Eye (tissue), 1 donor: ENCODE measurements around the gene ATXN1.
A peak's percentile ranks its signal among the peaks of the same experiment; 100 is the strongest.

ENCODE experiments used
- DNase-seq: peaks from one replicate; pipeline ENCODE4 v3.0.0-alpha.2; 2015

ATXN1 gene

DNA sequence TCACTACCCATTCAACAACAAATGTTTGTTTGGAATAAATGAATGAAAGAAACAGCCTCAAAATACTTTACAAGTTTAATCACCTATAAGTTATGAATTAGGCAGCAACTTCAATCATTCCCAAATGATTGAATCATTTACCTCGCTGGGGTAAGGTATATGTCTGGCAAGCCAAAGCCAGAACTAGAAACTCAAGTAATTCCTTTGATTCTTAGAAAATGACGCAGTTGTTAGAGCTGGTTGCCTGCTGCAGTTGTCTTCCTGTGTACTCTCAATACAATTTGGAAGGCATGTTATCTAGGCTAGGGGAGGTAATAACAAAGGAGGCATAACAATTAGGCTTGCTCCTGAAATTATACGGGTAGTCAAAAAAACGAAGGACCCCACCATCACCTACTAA lies 160.6 kb downstream of the ATXN1 start:
- DNase-seq, result no peak

DNA sequence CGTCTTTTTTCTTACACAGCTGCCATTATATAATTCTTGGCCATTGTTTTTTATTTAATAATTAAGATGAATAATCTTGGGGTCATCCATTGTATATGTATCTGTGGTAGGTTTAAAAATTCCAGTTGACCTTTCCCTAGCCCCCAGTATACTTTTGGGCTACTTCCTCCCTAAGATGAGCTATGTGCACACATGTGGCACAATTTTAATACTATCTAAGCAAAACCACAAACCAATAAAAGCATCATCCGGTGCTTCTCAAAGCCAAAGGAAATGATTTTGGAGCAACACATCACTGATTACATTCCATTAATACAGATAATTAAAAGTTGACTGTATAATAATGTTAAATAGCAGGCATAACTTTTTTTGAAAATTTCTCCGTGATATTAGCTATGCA lies 161.2 kb downstream of the ATXN1 start:
- no peak for DNase-seq

DNA sequence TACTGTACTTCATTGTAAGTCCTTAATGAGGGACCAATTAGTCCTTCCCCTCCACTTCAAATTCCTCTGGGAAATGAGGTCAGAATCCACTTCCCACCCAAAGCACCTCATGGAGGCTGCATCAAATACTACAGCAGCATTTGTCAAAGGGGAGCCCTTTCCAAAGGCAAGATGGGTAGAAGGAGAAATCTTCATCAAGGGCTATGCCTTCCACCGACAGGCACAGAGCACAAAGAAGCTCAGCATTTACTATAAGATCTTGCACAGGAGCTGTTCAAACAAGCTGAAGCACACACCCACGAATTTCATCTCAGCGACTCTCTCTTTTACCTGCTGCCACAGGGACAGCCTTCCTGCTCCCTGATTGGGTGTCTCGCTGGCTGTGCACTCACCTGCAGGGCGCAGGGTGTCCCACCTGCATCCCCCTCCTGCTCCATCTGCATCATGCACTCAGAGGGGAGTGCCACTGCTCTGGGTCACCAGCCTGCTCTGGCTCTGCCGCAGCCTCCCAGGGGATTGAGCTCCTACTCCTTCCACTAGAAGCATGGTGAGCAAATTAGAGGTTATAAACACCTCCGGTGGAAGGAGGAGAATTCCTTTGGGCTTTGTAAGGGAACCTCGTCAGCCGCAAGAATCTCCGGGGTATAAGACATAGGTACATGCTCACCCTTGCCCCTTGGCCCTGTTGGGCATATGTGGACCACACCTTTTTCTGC lies 164.5 kb downstream of the ATXN1 start:
- DNase-seq, result peak; percentile 46

DNA sequence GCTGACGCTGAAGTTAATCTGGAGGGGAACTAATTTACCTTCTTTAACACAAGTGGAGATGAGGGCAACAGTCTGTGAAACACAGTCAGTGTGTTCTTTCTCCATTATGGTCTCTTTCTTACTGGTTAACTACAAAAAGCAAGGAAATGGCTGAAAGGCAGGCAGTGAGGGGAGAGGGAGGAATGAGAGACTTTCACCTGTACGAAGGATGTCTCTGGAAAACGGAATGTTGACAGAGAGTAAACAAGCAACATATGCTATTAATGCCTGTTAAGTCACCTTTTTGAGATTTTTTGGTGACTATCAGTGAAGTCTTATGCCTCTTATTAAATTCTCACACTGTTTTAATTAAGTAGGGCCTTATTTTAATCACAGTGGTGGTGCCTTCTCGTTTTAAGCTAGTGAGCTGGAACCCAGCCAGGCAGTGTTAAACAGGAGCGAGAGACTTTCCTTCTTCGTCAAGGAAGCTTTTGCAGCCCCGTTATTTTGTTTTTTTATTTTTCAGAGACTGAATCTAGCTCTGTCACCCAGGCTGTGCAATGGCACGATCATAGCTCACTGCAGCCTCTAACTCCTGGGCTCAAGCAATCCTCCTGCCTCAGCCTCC lies 165.6 kb downstream of the ATXN1 start:
- peak; percentile 36 for DNase-seq

DNA sequence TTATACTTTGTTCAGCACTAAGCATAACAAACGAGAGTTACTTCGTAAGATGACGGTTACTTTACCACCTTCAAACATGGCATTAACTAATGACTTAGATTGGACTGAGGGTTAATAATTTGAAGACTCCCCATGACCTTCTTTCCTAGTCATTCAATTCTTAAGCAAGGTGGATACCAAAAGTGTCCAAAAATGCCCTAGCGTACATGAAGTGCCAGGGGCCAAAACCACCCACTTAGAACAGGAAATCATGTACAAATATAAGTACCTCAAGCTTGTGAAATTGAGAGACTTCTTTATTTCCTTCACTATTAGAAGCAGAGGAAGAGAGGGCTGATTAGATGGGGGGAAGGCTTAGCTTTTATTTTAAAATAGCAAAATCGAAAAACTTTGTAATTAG lies 166.4 kb downstream of the ATXN1 start:
- no peak for DNase-seq

DNA sequence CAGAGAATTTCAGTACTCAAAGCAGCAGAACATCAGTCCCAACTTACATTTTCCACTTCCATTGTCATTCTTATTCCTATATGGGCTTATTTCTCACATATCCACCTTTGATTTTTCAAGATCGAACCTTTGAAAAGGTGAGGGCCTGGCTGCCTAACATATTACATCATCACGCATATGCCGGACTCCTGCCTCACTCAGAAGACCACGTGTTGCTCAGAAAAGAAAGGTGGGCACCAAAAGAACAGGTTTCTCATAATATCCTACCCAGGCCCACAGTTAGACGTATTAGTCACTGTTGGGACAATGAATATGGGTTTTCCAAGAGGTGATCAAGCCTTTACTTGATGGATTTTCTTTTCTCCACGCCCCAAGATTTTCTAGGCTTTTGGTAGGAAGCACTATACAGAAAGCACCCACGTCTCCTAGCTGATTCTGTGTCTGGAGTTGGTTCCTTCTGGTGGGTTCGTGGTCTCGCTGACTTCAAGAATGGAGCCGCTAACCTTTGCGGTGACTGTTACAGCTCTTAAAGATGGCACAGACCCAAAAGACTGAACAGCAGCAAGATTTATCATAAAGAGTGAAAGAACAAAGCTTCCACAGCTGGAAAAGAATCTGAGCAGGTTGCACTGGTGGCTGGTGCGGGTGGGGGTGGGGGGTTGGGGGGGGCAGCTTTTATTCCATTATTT lies 168.9 kb downstream of the ATXN1 start:
- no peak for DNase-seq

DNA sequence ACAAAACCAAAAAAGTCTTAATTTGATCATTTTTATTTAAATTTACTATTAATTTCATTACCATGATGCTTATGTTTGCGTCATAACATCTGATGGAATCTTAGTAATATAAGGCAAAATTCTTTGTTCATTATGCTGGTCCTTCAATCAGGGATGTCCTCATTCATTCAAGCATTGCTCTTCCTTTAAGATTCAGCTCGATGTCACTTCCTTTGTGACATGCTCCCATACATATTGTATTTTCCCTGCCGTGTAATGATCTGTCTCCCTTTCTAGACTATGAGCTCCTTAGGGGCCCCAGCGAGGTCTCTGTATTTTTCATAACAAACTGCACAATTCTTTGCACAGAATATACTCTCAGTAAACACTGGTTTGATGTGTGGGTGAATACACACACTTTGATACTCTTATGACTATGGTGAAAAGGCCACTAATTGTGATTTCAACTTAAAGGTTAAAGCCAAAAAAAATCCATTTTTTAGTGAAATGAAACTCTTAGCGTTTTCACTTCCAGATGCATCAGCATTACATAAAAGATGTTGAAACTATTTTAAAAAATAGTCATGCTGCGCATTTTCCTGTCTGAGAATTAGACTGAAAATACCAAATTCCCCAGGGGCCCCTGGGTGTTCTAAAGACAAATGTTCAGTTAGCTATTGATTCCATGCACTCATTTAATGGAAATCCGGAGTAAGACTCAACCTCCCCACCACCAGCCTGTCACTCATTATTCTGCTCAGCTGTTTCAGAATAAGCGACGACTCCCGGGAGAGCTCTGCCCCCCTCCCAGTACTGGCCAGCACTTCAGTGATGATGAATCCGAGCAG lies 169.7 kb downstream of the ATXN1 start:
- DNase-seq, result peak; percentile 63

DNA sequence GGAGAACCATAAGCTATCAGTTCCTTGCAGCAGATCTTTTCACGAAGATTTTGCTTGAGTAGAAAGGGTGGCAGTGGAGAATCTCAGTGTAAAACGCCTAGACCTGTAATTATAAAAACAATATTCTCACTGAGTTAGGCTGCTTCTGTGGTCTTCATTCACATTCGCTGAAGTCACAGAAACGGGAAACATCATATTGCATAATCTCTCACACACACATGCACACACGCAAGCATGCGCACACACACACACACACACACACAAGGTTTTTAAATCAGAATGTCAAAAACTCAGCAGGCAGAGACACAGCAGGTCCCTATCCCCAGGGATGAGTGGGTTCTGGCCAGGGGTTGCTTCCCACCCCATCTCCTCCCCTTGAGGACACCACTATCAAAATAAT lies 175.5 kb downstream of the ATXN1 start:
- DNase-seq, result no peak

DNA sequence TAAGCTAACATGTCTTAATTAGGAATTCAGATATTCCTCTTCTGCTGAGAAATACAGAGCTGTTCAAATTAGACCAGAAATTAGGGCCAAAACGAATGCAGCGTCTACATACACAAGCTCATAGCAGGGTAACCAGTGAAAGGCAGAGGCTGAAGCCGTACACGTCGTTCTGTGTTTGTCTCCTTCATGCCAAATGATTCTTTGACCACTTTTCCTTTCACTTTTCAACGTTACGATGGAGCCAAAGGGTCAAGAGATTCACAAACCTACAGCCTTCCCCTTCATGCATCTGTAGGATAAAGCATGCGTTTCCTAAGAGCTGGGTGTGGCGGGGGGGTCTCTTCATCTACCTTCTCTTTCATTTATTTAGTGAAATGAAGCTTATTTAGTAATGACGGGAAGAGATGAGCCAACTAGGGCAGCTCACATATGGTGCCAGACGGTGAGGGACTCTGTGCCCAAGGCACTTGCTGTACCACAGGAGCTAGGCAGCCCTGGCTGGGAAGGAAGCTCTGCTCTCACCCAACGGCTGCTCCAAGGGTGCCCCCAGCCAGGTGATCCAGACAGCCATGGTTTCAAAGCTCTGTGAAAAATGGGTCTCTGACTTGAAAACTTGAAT lies 178.0 kb downstream of the ATXN1 start:
- no peak for DNase-seq

DNA sequence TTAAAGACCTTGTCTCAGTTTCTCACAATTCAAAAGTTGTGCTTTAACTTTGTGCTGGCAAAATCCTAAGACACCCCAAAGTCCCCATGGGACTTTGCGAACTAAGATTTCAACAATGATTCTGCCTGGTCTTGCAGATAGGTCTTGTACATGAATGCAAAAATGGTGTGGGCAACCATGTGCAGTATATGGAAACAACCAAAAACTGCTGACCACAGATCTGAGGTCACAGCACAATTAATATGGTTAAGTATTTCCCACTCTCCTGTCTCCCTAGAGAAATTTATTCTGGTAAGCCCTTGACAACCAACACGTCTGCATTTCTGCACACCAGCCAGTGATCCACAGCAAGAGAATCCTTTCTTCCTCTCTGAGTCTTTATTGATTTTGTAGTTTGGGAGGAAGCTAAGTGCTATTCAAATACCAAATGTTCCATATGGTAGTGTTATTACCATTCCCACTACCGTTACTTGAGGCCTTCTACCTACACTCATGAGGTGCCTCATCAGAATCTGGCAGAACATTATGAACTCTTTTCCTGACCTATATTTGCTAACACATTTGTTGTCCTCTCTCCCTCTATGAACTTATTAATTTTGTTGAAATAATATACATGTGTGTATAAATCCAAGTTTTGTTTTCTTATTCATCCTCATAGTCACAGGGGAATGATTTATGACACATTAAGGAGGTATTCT lies 178.7 kb downstream of the ATXN1 start:
- DNase-seq, result no peak

DNA sequence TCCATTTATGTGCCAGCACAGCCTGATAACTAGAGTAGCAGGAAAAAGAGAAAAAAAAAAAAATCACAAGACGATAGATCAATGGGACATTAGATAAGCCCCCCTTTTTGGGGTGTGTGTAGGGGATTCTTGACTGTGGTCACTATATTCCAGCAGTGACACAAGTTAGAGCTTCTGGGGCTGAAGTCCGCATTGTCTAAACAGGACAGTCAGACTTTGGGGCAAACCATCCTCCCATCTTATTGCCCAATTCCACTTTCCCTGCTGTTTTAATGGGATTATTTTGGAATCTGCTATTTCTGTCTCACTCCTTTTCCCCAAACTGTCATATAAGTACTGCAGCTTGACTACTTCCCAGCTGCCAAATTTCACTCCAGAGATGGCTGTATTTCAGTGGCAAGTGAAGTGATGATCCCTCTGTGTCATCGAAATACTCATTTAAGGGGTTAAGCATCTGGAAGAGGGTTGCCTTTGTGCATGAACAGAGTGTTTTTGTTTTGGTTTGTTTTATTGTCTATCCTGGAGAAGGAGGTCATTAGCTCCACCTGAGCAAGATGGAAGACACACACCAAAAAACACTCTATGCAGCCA lies 182.5 kb downstream of the ATXN1 start:
- no peak for DNase-seq

DNA sequence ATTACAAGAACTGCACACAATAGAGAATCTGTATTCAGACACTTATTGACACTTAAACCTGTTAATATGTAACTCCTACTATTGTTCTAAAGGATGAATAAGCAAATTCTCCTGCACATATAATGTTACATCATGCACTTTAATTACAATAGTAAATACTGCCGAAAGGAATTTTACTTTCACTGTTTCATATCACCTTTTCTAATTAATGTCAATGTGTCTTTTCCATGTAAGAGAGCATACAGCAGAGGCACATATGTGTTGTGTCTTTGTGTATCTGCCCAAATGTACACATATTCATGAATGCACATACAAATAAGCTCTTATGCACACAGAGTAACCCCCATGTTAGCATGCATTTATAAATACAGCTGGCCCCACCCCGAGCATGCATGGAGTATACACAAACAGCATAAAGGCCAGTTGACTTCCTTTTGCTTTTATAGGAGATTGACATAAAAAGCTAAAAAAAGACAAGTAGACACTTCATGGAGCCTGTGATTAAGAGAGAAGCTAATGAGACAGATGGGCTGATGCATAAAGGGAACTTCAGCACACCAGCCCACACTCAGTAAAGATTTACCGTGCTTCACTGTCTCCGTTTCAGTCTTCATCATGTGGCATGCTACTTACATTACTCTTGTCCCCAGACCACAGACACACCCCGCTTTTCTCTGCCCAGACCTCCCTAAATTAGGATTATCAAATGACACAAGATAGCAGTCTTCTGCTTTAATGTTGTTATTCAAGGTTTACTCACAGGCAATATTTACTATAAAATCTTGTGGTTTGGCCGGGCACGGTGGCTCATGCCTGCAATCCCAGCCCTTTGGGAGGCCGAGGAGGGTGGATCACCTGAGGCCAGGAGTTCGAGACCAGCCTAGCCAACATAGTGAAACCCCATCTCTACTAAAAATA lies 184.6 kb downstream of the ATXN1 start:
- DNase-seq, result no peak

DNA sequence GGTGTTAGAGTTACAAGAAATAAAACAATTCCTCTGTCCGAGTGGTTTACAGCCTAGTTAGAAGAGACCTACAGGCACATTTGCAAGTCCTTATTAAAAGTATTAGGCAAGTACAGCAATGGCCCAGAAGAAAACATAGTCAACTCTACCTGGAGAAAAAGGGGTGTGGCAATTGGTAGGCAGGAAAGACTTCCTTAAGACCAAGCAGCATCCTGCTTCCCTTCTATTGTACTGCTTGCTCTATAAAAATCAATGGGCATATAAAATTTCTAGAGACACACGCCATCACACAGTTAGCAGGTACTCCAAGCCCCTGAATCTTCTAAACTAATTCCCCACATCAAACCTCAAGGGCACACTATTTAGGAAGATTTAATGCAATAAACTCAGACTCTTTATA lies 185.6 kb downstream of the ATXN1 start:
- no peak for DNase-seq

DNA sequence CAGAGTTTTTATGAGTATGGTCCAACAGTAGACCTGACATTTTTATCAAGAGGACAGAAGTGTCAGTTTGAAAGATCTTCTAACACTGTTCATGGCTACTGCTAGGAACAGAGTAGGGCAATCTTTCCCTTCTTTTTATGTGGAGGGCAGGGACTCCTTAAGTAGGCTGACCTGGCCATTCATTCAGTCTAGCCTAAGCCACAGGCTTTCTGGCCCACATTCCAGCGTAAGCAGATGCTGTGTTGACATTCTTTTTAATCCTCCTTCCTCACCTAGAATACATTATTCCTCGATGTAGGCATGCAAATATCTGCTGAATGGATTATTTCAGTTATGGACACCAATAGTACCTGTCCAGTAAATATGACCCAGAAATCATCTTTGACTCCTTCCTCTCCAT lies 188.3 kb downstream of the ATXN1 start:
- DNase-seq, result no peak

DNA sequence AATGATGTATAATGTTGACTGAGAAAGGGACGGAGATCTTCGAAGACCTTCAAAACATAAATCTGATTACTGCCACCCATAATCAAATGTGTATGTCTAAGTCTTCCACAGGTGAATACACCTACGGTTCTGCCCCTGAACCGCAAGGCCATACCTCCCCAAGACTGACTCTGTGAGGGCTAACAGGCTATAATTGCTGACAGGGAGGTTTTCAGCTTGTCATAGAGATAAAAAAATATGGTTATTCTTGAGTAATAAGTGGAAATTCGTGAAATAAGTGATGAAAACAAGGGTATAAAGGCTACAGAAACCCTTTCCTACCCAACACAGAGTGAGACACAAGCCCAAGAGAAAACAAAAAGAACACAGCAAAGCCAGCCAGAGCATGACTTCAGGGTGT lies 188.9 kb downstream of the ATXN1 start:
- no peak for DNase-seq

DNA sequence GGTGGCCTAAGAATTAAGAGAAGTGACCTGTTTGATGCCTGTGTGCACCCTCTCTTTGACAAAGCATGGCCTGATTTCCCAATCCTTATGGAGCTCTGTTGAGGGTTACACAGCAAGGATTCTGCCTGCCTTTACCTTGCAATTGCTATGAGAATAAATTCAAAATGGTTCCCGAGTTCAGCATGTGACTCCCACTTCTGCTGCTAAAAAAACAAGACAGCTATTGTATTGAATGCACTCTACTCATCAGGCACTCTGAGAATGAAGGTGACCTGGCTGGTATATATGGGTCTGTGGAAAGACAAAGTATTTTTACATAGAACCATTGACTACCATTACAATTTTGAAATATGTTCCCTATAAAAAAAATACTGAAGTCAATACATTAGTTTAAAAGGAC lies 190.3 kb downstream of the ATXN1 start:
- DNase-seq, result no peak

DNA sequence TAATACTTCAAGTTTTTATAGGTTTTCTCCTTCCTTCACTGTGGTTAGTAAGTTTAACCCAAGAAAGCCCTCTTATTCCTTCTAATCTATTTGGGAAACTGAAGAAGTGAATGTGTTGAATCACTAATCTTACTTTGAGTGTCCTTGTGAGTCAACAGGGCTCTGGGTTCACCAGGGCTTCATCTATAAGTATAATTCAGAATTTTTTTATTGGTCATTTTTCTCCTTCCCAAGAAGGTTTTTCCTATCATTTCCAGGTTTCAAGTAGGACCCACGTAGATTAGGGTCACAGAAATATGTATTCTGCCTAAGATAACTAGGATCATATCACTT lies 191.1 kb downstream of the ATXN1 start:
- no peak for DNase-seq

DNA sequence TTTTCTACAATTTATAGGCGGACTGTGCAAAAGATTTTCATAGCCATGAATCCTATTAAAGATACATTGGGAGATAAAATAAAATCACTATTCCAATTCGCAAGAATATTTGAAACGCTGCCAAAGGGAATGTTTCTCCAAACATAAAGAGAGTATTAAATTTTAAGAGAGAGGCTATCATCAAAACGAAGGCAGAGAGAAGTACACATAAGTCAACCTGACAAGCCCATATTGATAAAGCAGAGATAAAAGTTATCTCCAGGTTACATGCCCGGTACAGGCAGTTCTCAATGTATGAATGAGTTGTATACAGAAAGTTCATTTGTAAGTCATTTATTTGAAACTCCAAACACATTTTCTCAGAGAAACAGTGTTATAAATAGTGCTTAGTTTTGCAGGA lies 193.1 kb downstream of the ATXN1 start:
- no peak for DNase-seq

DNA sequence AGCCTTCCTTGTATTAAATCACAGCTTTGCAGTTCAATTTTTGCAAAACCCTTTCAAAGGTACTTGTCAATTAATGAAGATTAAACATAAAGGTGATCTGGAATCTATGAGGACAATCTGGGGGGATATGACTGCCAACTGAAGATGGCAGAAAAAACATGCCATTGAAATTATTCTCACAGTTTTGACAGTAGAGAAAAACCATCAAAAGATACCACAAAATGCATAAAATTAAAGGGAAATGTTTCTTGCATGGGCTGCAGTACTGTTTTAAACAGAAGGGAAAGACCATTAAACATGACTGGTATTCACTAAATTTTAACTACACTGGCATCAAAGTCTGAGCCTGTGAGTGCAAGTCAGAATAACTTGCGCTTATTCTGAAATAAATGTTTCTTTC lies 194.2 kb downstream of the ATXN1 start:
- no peak for DNase-seq

DNA sequence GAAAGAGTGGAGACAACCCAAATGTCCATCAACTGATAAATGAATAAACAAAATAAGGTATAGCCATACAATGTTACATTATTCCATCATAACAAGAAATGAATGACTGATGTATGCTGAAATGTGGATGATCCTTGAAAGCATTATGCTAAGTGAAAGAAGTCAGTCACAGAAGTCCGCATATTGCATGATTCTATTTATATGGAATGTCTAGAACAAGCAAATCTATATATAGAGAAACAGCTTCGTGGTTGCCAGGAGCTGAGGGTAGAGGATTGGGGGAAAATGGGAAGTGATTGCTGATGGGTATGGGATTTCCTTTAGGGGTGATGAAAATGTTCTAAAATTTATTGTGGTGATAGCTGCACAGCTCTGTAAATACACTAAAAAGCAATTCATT lies 196.8 kb downstream of the ATXN1 start:
- no peak for DNase-seq

DNA sequence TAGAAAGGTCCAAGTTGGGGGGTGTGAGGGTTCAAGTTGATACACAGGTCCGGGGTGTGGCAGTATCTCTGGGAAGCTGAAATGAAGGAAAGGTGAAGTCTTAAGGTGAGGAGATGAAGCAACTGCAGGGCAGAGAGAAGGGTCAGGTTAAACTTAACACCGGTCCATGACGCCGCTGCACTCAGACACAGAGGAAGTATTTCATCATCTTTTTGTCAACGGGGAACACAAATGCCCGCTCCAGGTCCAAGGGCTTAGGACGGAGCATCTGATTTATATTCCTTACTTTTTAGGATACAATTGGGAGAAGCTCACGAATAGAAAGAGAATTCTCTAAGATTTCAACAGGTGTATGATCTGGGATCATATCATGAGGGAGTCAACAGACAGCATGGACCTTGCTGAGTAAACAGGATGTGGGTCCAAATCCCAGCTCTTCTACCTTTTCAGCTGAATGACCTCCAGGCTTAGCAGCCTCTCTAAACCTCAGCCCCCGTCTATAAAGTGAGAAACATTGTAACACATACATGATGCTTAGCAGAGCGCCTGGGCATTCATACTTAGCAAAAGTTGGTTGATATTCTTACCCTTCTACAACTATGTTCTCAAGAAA lies 197.5 kb downstream of the ATXN1 start:
- DNase-seq, result no peak
